GM18517 (cell line): ENCODE data around the gene BMAL1.

Experiments used
- ATAC-seq: cut with Tn5 transposase; IDR thresholded peaks from one replicate; pipeline ENCODE4 v1.9.1; 2021; ENCODE audit warnings: mild to moderate bottlenecking, moderate library complexity; ENCODE audit not compliant: unreplicated experiment

BMAL1 gene

DNA sequence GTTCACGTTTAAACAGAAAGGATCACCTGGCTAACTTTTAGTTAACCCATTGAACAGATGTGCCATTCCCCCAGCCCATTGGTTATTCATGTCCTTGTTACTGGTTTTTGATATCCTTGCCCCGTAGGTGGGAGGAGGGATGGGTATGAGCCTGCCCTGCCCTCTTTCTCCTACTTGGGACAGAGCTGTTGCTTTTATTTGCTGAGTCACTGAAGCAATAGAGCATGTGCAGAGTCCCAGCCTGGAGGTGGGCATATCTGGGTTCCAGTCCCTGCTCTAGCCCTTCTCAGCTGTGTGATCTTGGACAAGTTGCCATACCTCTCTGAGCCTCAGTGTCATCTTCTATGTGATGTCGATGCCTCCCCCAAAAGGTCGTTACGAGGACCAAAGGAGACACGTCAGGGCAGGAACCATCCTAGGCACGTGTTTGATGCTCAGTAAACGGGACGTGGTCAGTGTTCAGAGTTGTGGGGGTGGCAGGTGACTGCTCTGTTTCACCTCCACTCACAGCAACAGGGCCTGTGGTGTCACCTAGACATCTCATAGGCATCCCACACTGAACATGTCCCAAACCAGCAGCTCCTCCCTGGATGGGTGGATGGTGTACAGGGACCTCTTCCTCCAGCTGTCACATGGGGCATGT lies 61.0 kb downstream of the BMAL1 start:
- ATAC-seq: no peak

DNA sequence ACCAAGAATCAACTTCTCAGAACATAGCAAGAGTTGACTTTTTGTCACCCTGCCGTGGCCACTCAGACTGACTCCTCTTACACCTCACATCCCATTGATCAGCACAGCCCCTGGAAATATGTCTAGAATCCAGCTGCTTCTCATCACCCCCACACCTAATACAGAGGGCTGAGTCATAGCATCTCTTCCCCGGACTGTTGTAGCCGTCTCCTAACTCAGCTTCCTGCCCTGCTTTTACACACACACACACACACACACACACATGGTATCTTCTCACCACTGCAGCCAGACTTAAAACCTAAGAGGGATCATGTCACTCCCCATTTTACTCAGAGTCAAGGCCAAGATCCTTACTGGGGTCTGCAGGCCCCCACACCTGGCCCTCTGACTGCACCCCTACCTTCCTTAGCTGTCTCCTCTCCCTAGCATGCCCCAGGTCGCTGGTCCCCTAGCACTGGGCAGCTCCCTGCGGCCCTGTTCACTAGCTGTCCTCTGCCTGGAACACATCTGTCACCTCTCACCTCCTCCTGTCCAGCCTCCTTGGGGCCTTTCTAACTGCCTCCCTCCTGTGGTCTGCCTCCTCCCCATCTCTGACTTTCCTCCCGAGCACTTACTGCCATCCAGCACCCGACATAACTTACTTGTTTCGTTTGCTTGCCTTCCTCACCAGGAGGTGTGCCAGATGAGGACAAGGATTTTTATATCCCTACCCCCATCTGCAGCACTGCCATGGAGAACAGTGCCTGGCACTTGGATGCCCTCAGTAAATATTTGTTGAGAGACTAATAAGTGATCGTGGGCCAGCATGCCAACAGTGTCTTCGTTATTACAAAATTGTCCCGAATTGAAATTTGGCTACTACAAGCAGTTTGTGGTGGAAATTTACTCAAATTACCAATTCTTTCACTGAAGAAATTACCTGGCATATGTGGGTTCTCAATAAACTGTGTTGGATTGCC lies 61.9 kb downstream of the BMAL1 start:
- no peak for ATAC-seq

DNA sequence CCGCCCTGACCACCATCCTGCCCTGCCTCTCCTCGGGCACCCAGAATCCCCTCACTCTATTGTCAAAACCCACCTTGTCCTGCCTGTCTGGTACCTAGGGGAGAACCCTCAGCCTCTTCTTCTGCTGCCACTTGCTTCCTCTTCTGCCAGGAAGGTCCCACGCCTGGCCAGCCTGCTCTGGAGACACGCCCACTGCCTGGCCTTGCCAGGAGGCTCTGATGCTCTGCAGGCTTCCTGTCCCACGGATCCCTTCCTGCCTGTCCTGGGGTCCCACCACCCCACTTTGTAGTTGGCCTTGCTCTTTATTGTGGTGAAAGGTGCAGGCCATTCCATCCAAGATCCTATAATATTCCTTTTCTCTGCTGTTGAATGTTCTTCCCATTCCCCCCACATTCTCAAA lies 63.4 kb downstream of the BMAL1 start:
- no peak for ATAC-seq

DNA sequence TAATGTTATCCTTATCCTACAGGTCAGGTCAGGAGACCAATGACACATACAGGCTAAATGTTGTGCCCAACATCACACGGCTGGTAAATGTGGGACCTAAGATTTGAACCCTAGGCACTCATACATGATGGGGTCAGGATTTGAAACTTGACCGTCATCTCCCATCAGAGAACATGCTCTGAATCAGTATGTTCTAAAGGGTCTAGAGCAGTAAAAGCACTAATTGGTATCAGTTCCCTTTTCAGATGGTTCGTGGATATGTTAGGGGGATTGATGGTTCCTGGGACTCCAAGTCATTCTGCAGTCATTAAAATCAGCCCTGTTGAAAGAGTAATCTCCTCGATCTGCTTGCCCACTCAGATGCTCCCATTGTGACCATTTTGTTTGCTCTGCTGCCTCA lies 65.5 kb downstream of the BMAL1 start:
- ATAC-seq: peak; percentile 52

DNA sequence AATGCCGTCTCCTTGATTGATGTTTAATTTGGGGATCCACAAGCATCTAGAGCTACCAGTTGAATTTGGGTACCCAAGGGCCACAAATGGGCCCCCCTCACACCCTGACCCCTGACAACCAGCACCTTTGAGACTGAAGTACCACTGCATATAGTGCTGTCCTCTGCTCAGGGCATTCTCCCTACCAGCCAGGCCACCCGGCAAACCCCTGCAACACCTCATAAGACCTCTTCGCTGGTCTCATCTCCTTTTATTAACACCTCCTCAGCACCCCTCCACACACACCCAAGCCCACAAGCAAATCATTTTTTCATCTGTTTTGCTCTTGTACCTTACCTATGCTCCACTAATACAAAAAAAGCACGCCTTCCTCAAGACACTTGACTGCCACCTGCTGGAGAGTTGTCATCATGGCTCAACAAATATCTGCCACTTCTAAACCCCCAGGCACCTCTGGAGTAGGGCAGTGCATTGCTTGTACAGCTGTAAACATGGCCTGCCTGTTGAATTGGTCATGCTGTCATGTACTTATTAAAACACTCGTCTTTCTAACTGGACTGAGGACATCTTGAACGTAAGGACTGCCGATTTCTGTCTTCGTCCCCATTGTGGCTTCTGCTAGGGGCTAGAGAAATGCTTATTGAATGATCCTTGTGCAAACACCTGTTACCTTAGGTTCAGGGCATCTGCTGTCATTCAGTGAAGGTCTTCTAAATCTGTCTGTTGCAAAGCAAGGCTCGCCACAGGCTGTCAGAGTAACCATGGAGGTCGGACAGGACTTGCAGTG lies 66.5 kb downstream of the BMAL1 start:
- peak; percentile 66 for ATAC-seq

DNA sequence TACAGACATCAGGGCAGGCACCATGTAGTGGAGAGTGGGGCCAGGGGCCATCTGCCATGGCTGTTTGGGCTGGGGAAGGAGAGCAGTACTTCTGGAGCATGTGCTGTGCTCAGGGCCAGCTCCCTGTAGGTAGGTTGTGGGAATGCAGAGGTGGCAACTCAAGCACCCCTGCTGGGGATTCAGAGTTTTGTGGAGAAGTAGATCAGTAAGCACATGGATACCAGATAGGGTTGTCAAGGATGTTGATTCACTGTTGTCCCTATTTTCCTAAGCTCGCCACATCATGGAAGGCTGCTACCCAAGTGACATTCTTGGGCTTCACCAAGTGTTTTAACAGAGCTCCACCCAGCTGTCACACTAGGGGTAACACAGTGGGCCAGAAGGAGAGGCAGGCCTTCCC lies 67.2 kb downstream of the BMAL1 start:
- no peak for ATAC-seq

DNA sequence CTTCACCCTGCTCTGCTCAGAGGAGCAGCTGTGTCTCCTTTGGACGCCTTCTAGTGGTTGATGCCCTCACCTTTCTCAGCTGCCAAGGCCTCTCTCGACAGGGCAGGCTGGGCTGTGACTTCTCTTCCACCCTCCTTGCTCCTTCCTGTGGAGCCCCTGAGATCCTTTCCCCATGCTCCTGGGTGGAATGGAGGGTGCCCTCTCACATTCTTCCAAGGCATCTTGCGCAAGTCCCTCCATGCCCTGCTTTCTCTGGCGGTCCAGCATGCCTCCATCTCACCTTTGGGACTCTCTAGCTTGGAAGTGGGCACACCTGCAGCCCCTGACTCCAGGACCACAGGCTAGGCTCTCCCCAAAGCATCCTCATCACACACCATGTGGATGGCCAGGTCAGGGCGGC lies 68.9 kb downstream of the BMAL1 start:
- ATAC-seq: no peak

DNA sequence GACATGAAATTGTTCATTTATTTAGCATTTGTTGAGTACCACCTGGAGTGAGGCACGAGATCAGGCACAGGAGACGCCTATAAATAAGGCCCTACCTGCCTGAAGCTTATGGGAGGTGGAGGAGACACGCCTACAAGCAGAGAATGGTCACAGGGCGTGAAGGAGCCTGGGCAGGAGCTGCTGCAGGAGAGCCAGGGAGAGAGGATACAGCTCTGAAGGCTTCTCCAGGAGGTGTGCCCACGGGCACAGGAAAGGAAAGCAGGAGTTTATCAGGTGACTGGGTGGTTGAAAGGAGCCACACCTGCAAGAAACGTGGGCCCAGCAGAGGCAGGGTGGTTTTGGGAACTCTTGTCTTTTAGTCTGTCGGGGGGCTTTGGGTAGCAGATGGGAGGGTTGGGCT lies 70.3 kb downstream of the BMAL1 start:
- no peak for ATAC-seq

DNA sequence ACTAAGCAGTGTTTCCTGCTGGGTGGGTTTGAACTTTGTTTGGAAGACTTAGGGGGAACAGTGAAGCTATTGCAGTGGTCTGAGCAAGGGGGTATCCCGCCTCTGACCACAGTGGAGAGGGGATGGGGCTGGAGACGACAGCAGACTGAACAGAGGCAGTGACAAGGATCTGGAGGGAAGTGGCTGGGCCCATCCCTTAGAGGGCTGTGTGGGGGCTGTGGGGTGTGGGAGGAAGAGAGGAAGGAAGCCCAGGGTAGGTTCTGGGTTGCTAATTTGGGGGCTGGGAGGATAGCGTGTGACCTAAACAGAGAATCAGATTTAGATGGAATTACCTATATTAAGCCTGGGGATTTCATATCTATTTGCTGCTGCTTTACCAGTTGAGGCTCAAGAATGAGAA lies 70.7 kb downstream of the BMAL1 start:
- ATAC-seq: no peak

DNA sequence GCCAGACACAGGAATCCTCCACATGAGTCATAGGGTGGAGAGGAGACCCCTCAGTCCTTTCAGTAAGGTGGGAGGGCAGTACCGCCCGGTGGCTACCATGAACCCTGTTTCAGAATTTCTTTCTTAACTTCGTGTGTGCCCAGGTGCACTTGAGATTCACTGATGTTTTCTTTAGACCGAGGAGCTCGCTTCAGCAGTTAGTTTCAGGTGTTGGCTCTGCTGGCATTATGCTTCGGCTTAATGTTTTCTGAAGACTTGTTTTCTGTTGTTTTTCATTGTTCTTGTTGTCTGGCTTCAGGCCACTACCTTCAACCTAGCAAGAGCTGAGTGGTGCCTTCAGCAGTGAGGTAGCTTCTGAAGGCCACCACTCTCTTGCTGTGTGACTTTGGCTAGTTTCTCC lies 71.5 kb downstream of the BMAL1 start:
- ATAC-seq: no peak

DNA sequence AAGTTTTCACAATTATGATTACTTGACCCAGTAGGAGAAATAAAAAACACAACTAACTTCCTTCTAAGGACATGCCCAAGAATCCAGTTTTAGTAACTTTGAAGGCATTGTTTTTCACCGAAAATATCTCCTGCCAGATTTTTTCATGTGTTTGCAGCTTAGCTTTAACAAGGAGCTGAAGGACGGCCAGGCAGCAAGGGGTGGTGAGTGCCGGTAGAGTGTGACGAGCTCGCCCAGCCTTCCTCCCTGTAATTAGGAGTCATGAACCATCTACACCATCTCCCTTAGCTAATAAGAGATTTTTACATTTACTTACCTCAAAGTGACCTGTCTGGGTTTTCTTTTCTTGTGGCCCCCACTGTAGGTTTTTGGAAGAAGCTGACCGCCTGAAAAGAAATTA lies 72.0 kb downstream of the BMAL1 start:
- ATAC-seq: no peak

DNA sequence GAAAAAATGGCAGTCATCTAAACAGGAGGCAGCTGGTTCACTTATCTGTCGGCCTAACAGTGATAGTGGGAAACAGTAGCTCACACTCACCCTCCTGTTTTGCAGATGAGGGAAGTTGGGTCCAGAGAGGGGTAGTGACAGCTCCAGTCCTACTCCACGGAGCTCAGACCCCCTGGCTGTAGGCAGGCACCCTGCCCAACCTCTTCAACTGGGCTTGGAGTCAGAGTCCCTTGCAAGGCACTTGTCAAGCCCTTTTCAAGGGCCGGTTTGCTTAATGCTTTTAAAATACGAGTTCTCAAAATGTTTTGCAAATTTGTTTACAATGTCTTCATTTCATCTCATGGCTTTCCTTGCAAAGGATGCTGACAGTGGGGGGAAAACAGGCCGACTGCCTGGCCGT lies 75.1 kb downstream of the BMAL1 start:
- ATAC-seq: no peak

DNA sequence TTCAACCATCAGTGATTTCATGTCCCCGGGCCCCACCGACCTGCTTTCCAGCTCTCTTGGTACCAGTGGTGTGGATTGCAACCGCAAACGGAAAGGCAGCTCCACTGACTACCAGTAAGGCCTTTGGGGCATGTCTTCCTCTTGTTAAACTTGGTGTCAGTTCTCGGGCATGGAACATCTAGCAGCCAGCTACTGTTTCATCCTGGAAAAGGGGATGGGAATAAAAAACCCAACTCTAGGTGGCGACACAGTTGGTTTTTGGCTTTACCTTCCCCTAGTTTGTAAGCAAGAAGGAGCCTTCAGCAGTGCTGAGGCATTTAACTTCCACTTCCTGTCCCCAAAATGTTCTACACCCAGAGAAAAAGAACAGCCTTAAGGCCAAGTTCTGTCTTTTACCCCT lies 76.7 kb downstream of the BMAL1 start:
- ATAC-seq: no peak

DNA sequence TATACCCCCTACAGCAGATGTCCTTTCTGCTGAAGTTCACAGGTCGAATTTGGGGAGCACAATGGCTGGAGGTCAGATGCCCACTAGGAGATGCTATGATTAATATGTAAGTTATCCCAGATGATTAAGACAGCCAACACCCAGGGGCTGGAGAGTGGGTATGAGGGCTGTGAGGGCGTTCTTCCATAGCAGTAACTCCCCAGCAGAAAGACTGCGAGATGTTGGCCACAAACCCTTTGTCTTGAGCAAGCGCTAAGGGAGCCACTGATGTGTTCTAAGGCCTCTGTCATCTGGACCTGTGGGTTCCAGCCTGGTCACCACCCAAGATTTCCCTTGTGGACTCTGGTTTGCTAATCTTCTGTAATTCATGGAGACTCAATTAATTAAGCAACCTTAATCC lies 77.6 kb downstream of the BMAL1 start:
- ATAC-seq: no peak

DNA sequence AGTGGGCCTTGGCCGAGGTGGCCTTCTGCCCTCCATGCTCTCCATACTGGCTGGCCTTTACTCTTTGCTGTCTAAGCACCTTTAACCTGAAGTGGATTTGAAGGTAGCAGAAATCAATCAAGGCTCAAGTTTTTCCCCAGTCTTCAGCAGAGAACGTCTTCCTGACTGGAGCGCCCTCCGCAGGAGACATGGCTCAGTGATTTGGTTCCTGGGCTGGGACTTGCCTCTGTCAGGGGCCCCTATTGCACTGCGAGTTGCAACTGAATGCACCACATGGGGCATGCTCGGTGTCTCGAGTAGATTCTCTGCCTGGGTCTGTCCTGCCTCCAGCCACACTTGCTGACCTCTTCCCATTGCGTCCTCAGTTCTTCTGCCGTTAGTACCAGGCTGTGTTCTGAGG lies 79.6 kb downstream of the BMAL1 start:
- ATAC-seq: no peak

DNA sequence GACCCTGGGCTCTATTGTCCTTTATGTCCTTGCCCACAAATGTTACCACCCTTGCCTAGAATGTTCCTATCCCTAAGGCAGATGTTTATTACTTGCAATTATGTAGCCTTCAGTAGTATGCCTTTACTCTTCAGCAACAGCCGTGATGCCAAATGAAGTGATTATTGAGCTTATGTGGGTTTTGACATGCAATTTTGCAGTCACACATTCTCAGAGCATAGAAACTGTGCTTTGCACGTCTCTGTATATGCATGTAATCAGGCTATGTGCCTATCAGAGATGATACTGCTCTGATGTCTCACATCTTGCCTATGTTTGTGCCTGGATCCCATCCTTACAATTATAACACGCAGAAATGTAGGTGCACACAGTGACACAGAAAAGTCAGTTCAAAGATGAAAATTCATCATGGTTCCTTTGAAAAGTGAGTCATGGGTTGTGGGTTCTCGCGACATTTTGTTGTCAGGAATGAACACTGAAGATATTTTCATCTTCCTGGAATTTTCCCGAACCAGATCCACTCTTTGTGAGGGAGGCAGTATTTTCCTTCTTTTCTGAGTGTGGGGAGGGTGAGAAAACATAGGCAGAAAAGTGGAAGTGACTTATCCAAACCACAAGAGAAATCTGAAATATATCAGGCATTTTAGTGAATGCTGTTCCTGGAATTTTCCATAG lies 81.1 kb downstream of the BMAL1 start:
- no peak for ATAC-seq

DNA sequence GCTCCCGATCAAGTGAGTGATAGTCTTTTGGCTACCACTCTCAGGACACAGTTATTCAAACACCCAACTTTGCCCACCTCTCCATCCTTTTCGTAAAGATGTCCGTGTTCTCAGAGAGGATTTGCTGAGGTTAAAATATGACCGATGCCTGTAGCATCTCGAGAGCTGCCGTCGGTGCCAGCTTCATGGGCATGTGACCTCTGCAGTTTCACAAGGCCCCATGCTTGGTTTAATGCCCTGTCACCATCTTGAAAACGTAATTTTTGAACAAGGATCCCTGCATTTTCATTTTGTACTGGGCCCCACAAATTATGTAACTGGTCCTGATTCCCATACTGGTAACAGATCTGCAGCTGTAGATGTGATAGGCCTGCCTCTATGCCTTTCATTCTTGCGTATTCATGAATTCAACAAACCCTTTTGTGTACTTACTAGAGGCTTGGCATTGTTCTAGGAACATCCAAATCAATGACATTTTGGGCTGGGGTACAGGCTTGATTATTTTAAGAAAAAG lies 85.1 kb downstream of the BMAL1 start:
- ATAC-seq: no peak

DNA sequence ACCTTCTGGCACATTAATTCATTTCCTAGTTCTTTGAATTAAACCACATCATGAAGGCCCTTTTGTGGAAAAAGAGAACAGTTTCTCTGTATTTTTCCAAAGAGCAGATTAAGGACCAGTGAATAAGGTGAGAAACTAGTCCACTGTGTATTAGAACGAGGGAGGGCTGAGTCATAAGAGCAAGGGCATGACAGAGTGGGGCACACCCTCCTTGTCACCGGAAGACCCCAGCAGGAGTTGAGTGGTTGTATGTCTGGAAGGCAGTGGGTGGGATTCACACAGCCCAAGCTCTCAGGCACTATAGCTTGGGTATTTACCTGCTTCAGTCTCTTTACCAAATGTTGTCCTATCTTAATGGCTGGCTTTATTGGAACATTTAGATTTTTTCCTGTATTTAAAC lies 86.8 kb downstream of the BMAL1 start:
- ATAC-seq: no peak

DNA sequence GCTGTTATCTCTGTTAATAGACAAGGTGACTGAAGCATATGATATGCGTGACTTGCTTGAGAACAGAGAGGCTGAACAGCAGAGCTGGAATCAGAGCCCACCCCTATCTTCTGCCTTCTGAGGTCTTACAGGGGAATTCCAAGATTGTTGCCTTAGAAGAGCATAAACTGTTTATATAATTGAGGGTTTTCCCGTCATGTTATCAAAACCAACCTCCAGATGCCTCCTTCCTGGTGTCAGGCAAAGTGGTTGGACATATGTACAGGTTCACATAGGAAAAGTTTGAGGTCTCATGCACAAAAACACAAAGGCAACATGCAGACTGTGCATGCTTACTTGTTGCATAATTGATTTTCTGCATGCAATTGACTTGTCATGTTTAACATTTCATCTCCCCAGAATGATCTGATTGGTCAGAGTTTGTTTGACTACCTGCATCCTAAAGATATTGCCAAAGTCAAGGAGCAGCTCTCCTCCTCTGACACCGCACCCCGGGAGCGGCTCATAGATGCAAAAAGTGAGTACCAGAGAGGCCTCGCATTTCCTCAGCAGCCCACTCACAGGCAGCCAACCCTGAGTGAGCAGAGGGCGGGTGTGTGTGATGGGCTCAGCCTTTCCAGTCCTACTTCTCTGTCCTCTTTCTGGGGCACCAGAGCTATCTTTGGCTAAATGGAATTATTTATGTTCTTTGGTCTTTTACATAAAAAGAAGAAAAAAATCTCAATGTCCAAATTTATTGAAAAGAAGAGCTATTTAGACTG lies 88.9 kb downstream of the BMAL1 start:
- no peak for ATAC-seq

DNA sequence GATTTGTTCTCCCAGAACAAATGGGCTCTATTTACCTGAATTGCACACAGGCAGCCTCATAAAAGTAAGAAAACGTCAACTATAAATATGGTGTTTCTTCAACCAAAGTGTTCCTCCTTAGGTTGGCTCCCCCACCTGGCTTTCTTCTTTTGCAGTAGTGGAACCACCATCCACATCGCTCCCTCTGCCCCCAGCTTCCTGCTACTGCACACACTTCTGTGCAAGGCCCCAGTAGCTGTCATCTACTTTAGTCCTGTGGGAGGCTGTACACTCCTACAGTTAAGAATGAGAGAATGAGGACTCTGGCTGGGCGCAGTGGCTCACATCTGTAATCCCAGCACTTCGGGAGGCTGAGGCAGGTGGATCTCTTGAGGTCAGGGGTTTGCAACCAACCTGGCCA lies 89.5 kb downstream of the BMAL1 start:
- no peak for ATAC-seq
